ENCODE results near the gene ACSBG1.

- TF ChIP-seq SIN3A (IDR thresholded peaks at IDR 0.05; ENCODE audit: borderline replicate concordance, insufficient read depth, low read length), result no peak
- TF ChIP-seq POLR2AphosphoS5 (IDR thresholded peaks at IDR 0.05; ENCODE audit: low read depth, low read length), result no peak
Observed at GRCh38 chr15:78203346-78204225, 30.8 kb downstream of the ACSBG1 start.

Data from PFSK-1 (cell line).